ENCODE data around the gene OR6S1. TPM values are rescaled to one million over a fixed set of nuclear protein-coding genes. Genes with fewer than 3 reads are reported as not detected.

The OR6S1 gene
- total and polyA plus RNA-seq, 7 experiments from 2014 or later: not detected

DNA sequence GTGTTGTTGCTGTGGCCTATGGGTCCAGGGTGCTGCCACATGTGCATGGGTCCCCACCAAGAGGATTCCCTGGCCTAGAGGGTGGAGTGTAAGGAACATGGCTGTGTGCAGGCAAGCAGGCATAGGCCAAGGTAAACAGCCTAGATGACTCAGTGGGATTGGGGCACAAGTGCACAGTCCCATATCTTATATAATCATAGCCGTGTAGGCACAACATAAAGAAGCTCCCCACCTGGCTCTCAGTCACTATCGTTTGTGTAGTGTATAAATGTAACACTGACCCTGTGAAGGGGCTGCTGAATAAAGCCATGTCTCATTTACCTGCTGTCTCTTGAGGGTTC lies 34.6 kb downstream of the OR6S1 start:
- no peaks in the 10 kb centered on the region for H3K36me3 Mint-ChIP-seq
- no peak for ATAC-seq
- ChIA-PET POLR2A (interaction anchor here (0.9 to 1.2 kb wide), 2 partner anchors 152 to 264 kb away, joined by 4 read pairs; partner anchors contain the start of genes APEX1, OSGEP and PARP2), CTCF (interaction anchor here (0.6 to 7.2 kb wide), 7 partner anchors 19 to 279 kb away, joined by 3 to 104 read pairs (median 12); no protein-coding TSS in a partner anchor)
- Histone ChIP-seq H3K4me3 (ENCODE audit: low read length) (no peak overlapping the region), H3K9me3 (ENCODE audit: control insufficient read depth in 2 of 3, low read length in 3 of 3) (no peaks in the 10 kb centered on the region), H3K27ac (ENCODE audit: low read depth, low read length) (no peak overlapping the region), H3K27me3 (ENCODE audit: control insufficient read depth in 2 of 2, insufficient read depth in 2 of 2, low read length in 2 of 2) (no peaks in the 10 kb centered on the region), H3K36me3 (ENCODE audit: control insufficient read depth in 2 of 3, insufficient read depth in 3 of 3, low read length in 3 of 3) (no peaks in the 10 kb centered on the region), H3K4me1 (ENCODE audit: control insufficient read depth in 2 of 2, insufficient read depth in 2 of 2, low read length in 2 of 2) (peaks cover 7 to 9% of the 10 kb centered on the region in 2 donors)
- H3K4me1 Mint-ChIP-seq: peaks cover 0 to 7% (median 0%) of the 10 kb centered on the region in 7 donors
- intact Hi-C loops (cut with micrococcal nuclease): no loop called here
- no peaks in the 10 kb centered on the region for H3K27me3 Mint-ChIP-seq
- peak overlapping the region in 1 of 9 donors; percentile 60 for H3K27ac Mint-ChIP-seq
- H3K9me3 Mint-ChIP-seq: no peaks in the 10 kb centered on the region
- H3K4me3 Mint-ChIP-seq: no peak overlapping the region
- no peak for DNase-seq

DNA sequence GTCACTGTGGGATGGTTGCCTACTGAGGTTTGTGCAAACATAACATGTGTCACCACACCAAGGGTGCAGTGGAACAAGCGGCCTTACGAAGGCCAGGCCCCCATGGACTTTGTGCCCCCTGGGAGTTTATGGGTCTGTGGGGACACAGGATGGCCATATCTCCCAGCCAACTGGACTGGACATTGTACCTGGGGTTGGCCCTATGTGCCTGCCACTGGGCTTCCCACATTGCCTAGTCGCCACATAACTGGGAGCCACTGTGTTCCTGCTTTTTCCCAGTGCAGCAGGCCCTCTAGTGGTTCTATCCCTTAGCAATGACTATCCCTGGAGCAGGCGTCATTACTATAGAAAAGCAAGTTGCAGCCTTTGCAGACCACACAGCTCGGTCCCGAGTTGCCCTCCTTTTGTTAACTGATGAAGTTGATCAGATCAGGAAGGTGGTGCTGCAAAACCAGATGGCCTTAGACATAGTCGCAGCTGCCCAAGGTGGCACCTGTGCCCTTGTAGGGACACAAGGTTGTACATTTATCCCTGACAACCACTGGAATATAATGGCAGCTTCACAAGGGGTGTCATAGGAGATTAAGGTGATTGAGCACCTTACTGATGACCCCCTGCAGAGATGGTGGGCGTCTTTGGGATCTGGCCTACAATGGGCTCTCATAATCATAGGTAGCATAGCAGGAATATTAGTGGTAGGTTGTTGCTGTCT lies 35.1 kb downstream of the OR6S1 start:
- H3K4me3 Mint-ChIP-seq: no peak overlapping the region
- H3K4me1 Mint-ChIP-seq: peaks cover 0 to 7% (median 0%) of the 10 kb centered on the region in 7 donors
- H3K36me3 Mint-ChIP-seq: no peaks in the 10 kb centered on the region
- H3K27me3 ChIP-seq (ENCODE audit: control insufficient read depth in 2 of 2, insufficient read depth in 2 of 2, low read length in 2 of 2): no peaks in the 10 kb centered on the region
- CTCF ChIA-PET: interaction anchor here (1.9 to 7.2 kb wide), 5 partner anchors 51 to 279 kb away, joined by 4 to 104 read pairs (median 12); no protein-coding TSS in a partner anchor
- DNase-seq: no peak
- no peak overlapping the region for H3K27ac ChIP-seq (ENCODE audit: low read depth, low read length)
- no peak overlapping the region for H3K27ac Mint-ChIP-seq
- peaks cover 7 to 9% of the 10 kb centered on the region in 2 donors for H3K4me1 ChIP-seq (ENCODE audit: control insufficient read depth in 2 of 2, insufficient read depth in 2 of 2, low read length in 2 of 2)
- no peaks in the 10 kb centered on the region for H3K9me3 ChIP-seq (ENCODE audit: control insufficient read depth in 2 of 3, low read length in 3 of 3)
- no peaks in the 10 kb centered on the region for H3K27me3 Mint-ChIP-seq
- H3K4me3 ChIP-seq (ENCODE audit: low read length): no peak overlapping the region
- H3K36me3 ChIP-seq (ENCODE audit: control insufficient read depth in 2 of 3, insufficient read depth in 3 of 3, low read length in 3 of 3): no peaks in the 10 kb centered on the region
- no peaks in the 10 kb centered on the region for H3K9me3 Mint-ChIP-seq
- ATAC-seq: no peak
- POLR2A ChIA-PET: interaction anchor here (0.9 to 1.2 kb wide), 2 partner anchors 151 to 263 kb away, joined by 4 read pairs; partner anchors contain the start of genes APEX1, OSGEP and PARP2
- intact Hi-C loops (cut with micrococcal nuclease): no loop called here

DNA sequence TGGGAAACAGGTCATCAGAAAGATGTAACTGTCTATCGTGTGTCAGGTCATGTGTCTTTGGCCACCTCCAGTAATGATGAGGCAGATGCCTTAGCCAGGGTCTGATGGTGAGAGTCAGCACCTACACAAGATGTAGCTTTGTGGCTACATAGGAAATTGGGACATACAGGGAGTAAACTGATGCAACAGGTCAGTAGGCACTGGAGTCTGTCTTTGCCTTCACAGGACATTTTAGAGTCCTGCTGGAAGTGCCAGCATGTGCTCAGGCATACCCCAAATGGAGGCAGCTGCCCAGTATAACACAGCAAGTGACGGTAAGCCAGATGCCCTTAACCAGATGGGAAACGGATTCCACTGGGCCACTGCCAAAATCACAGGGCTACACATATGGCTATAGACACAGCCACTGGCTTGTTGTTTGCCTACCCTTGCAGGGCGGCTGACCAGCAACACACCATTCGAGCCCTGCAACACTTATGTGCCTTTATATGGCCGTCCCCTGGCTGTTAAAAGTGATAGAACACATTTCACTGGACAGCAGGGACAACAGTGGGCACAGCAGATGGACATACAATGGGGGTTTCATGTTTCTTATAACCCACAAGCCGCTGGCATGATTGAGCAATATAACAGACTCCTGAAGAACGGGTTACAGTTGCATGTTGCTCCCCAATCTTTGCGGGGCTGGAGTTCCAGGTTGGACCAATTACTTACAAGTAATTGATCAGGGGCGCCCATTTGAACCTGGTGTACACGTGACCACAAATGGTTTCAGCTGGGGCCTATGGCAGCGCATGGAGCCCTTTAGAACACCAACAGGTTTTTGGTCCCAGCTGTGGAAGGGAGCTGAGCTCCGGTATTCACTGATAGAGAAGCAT lies 37.4 kb downstream of the OR6S1 start:
- Histone ChIP-seq H3K4me1 (ENCODE audit: control insufficient read depth in 2 of 2, insufficient read depth in 2 of 2, low read length in 2 of 2) (no peaks in the 10 kb centered on the region), H3K27ac (ENCODE audit: low read depth, low read length) (no peak overlapping the region), H3K27me3 (ENCODE audit: control insufficient read depth in 2 of 2, insufficient read depth in 2 of 2, low read length in 2 of 2) (no peaks in the 10 kb centered on the region), H3K4me3 (ENCODE audit: low read length) (no peak overlapping the region), H3K9me3 (ENCODE audit: control insufficient read depth in 2 of 3, low read length in 3 of 3) (no peaks in the 10 kb centered on the region), H3K36me3 (ENCODE audit: control insufficient read depth in 2 of 3, insufficient read depth in 3 of 3, low read length in 3 of 3) (no peaks in the 10 kb centered on the region)
- ChIA-PET CTCF (interaction anchor here (0.6 to 7.2 kb wide), 4 partner anchors 183 to 277 kb away, joined by 3 to 104 read pairs (median 6); no protein-coding TSS in a partner anchor), POLR2A (no interaction called here)
- no peak for ATAC-seq
- Mint-ChIP-seq H3K36me3 (no peaks in the 10 kb centered on the region), H3K27ac (no peak overlapping the region), H3K4me1 (peaks cover 0 to 7% (median 0%) of the 10 kb centered on the region in 7 donors), H3K4me3 (no peak overlapping the region), H3K9me3 (no peaks in the 10 kb centered on the region), H3K27me3 (no peaks in the 10 kb centered on the region)
- DNase-seq: no peak
- intact Hi-C loops (cut with micrococcal nuclease): no loop called here

DNA sequence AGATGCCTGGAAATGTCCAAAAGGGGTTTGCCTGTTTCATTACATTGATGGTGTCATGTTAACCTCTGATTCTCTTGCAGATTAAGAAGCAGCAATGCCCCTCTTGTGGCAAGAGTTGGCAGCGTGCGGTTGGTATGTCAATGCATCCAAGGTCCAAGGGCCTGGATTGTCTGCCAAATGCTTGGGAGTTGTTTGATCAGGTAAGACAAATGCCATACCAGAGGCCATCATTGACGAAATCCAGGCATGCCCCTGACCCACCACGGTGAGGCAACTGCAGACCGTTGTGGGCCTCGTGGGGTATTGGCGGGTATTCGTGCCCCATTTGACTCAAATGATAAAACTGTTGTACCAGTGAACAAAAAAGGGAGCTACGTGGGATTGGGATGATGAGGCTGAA lies 38.9 kb downstream of the OR6S1 start:
- CTCF ChIA-PET: interaction anchor here (0.7 kb wide), 1 partner anchor 187 kb away, joined by 4 read pairs; no protein-coding TSS in a partner anchor
- intact Hi-C loops (cut with micrococcal nuclease): no loop called here

DNA sequence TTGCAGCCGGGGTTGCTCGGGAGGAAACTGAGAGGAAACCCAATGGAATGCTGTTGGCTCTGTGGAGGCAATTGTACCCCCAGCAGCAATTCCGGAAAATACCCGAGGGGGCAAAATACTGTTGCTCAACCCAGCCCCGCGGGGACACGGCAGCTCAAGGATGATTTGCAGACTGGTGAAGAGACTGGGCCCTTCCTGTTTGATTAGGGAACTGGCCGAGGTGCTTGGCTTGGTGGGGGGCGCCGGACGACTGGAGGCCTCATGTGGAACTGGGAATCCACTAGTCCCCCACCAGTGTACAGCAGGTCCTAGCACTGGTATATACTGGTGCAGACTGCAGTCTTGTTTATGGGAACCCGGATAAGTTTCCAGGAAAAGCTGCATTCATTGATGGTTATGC lies 40.0 kb downstream of the OR6S1 start:
- Histone ChIP-seq H3K27me3 (ENCODE audit: control insufficient read depth in 2 of 2, insufficient read depth in 2 of 2, low read length in 2 of 2) (no peaks in the 10 kb centered on the region), H3K4me3 (ENCODE audit: low read length) (no peak overlapping the region), H3K4me1 (ENCODE audit: control insufficient read depth in 2 of 2, insufficient read depth in 2 of 2, low read length in 2 of 2) (no peaks in the 10 kb centered on the region), H3K36me3 (ENCODE audit: control insufficient read depth in 2 of 3, insufficient read depth in 3 of 3, low read length in 3 of 3) (no peaks in the 10 kb centered on the region), H3K9me3 (ENCODE audit: control insufficient read depth in 2 of 3, low read length in 3 of 3) (no peaks in the 10 kb centered on the region), H3K27ac (ENCODE audit: low read depth, low read length) (no peak overlapping the region)
- H3K9me3 Mint-ChIP-seq: no peaks in the 10 kb centered on the region
- CTCF ChIA-PET: interaction anchor here (0.6 kb wide), 1 partner anchor 70 kb away, joined by 3 read pairs; no protein-coding TSS in a partner anchor
- H3K27me3 Mint-ChIP-seq: no peaks in the 10 kb centered on the region
- intact Hi-C loops (cut with micrococcal nuclease): no loop called here
- no peaks in the 10 kb centered on the region for H3K36me3 Mint-ChIP-seq
- POLR2A ChIA-PET: no interaction called here
- DNase-seq: no peak
- no peak overlapping the region for H3K27ac Mint-ChIP-seq
- no peak for ATAC-seq
- H3K4me3 Mint-ChIP-seq: no peak overlapping the region
- no peaks in the 10 kb centered on the region for H3K4me1 Mint-ChIP-seq

More for the DNA sequence above, 38.9 kb downstream of the OR6S1 start:
- H3K4me3 ChIP-seq (ENCODE audit: low read length): no peak overlapping the region
- no peak overlapping the region for H3K27ac Mint-ChIP-seq
- H3K27me3 ChIP-seq (ENCODE audit: control insufficient read depth in 2 of 2, insufficient read depth in 2 of 2, low read length in 2 of 2): no peaks in the 10 kb centered on the region
- no peak for ATAC-seq
- no peaks in the 10 kb centered on the region for H3K4me1 ChIP-seq (ENCODE audit: control insufficient read depth in 2 of 2, insufficient read depth in 2 of 2, low read length in 2 of 2)
- H3K27ac ChIP-seq (ENCODE audit: low read depth, low read length): no peak overlapping the region
- no peaks in the 10 kb centered on the region for H3K9me3 Mint-ChIP-seq
- no peak for DNase-seq
- H3K27me3 Mint-ChIP-seq: no peaks in the 10 kb centered on the region
- H3K4me1 Mint-ChIP-seq: peaks cover 0 to under 1% (median 0%) of the 10 kb centered on the region in 7 donors
- no peaks in the 10 kb centered on the region for H3K9me3 ChIP-seq (ENCODE audit: control insufficient read depth in 2 of 3, low read length in 3 of 3)
- POLR2A ChIA-PET: no interaction called here
- H3K36me3 ChIP-seq (ENCODE audit: control insufficient read depth in 2 of 3, insufficient read depth in 3 of 3, low read length in 3 of 3): no peaks in the 10 kb centered on the region
- H3K4me3 Mint-ChIP-seq: no peak overlapping the region
- no peaks in the 10 kb centered on the region for H3K36me3 Mint-ChIP-seq

GRCh38 chr14:20597108-20597507 lies 44.4 kb downstream of the OR6S1 start:
- H3K36me3 Mint-ChIP-seq: no peaks in the 10 kb centered on the region
- H3K9me3 Mint-ChIP-seq: no peaks in the 10 kb centered on the region
- no peak overlapping the region for H3K27ac Mint-ChIP-seq
- Histone ChIP-seq H3K27ac (ENCODE audit: low read depth, low read length) (no peak overlapping the region), H3K36me3 (ENCODE audit: control insufficient read depth in 2 of 3, insufficient read depth in 3 of 3, low read length in 3 of 3) (no peaks in the 10 kb centered on the region), H3K4me3 (ENCODE audit: low read length) (no peak overlapping the region), H3K27me3 (ENCODE audit: control insufficient read depth in 2 of 2, insufficient read depth in 2 of 2, low read length in 2 of 2) (no peaks in the 10 kb centered on the region), H3K4me1 (ENCODE audit: control insufficient read depth in 2 of 2, insufficient read depth in 2 of 2, low read length in 2 of 2) (no peaks in the 10 kb centered on the region), H3K9me3 (ENCODE audit: control insufficient read depth in 2 of 3, low read length in 3 of 3) (no peaks in the 10 kb centered on the region)
- peaks cover 0 to 5% (median 0%) of the 10 kb centered on the region in 5 donors for H3K27me3 Mint-ChIP-seq
- peaks cover 0 to 9% (median 7%) of the 10 kb centered on the region in 7 donors for H3K4me1 Mint-ChIP-seq
- ChIA-PET POLR2A (no interaction called here), CTCF (no interaction called here)
- ATAC-seq (no peak), DNase-seq (no peak)
- H3K4me3 Mint-ChIP-seq: no peak overlapping the region
- intact Hi-C loops (cut with micrococcal nuclease): no loop called here

Measured in naive thymus-derived CD4-positive, alpha-beta T cell (primary cell).